CMK (cell line): ENCODE measurements around the gene LCN15.
"Not testable (repeated sequence)": the region's sequence is repeated elsewhere in the genome, so short reads cannot be mapped to it uniquely, and the experiment has no call there.

Source experiments
- DNase-seq: peaks from one replicate; pipeline ENCODE4 v3.0.0-alpha.2; 2010; ENCODE audit warnings: low read depth

The LCN15 gene

DNA sequence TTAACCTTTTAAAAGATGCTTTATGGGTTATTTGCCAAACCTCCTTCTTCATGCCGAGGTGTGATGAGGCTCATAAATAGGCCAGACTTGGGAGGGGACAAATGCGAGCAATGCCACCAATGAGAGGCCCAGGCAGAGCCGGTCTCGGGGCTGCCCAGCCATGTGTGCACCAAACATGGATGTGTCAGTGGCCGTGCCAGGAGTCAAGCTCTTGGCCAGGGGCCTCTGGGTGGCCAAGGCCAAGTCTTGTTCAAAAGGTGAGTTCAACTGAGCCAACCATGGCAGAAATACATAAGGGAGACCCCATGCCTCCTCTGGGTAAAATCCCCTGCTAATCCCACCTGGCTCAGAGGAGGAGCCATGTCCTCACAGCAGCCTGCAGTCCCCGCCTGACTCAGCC is 10.9 kb upstream of the LCN15 start:
- DNase-seq = no peak

GRCh38 chr9:136774416-136775045 is 10.2 kb upstream of the LCN15 start:
- no peak for DNase-seq

GRCh38 chr9:136773386-136774044 is 9.2 kb upstream of the LCN15 start:
- peak; percentile 70 for DNase-seq

GRCh38 chr9:136771907-136772415 is 7.6 kb upstream of the LCN15 start:
- no peak for DNase-seq

- no peak for DNase-seq
Measured at GRCh38 chr9:136769710-136770191, 5.4 kb upstream of the LCN15 start.

GRCh38 chr9:136766410-136767120 is 2.2 kb upstream of the LCN15 start:
- not testable (repeated sequence) for DNase-seq

DNA sequence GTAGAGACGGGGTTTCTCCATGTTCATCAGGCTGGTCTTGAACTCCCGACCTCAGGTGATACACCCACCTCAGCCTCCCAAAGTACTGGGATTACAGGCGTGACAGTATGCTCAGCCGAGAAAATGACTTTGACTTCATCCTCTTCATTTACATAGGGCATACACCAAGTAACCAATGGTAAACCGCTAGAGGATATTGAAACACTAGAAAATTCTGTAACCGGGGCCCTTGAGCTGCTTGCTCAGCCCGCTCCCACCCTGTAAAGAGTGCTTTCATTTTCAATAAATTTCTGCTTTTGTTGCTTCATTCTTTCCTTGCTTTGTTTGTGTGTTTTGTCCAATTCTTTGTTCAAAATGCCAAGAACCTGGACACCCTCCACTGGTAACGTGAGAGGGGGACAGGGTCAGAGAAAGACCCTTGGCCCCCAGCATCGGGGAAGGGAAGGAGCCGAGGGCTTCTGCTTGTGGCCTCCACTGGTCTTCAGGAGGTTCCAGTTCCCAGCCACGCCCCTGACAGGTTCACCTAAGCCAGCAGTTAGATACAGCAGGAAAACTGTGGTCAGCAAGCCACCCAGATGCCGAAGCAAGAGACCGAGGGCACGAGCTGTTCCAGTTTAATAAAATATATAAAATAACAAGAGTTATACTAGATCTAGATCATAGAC is 1.6 kb upstream of the LCN15 start:
- not testable (repeated sequence) for DNase-seq

- DNase-seq = no peak
Measured at GRCh38 chr9:136765041-136765440, 723 bp upstream of the LCN15 start.

DNA sequence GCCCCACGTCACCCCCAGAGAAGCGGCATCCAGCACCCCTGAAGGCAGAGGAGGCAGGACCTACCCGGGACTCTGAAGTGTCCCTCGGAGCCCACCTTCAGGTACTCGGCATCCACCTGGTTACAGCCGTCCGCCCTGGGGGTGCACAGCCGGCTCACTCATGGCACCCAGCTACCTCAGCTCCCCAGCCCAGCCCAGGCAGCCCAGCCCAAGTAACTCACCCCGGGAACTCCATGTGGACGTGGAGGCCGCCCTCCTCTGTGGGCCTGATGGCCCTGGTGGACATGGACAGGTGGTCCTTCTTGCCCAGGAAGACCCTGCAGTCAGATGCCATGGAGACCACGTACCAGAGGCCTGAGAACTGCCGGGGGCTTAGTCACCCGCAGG is 676 bp downstream of the LCN15 start:
- DNase-seq = no peak

DNA sequence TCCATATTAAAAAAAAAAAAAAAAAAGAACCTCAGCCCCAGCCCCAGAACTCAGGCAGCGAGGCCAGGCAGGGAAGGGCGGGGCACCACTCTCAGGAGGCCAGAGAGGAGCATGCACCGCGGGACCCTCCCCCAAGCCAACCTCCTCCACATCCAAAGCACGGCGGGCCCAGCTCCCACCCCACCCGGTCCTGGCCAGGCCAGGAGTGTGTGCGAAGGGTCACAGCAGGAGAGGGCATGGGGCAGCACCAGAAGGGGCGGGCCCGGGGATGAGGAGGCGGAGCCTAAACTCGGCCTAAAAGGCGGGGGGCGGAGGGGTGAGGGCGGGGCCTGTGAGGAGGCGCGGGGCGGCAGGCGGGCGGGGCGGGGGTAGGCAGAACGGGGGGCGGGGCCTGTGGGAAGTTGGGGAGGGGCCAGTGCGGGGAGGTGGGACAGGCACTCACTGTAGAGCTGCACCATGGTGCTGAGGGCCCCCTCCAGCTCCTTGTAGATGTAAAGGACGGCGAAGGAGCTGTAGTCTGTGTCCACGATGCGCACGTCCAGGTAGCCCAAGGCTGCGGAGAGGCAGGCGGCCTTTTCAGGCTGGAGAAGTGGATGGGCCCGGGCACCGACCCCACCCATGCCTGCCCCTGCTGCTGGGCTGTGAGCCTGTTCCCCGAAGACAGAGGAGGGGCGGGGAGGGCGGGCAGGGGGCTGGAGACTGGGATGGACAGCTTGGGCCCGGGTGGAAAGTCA is 1.2 kb downstream of the LCN15 start:
- DNase-seq = peak; percentile 79

- DNase-seq = no peak
Measured at GRCh38 chr9:136762221-136762691, 2.1 kb downstream of the LCN15 start.

DNA sequence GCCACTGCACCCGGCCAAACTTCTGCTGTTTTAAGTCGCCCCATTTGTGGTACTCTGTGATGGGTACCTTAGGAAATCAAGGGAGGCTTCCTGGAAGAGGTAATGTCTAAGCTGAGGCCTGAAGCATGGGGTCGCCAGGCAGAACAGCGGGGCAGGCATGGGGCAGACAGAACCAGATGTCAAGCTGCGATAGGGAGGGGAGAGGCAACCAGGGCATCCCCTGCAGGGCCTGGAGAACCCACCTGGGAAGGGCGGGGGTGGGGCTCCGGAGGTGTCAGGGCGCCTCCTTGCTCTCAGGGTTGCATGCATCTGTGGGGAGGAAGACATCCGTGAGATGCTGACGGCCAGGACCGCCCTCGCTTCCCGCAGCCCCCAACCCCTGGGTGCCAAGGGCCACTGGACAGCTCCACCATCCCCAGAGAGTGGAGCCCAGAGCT is 2.8 kb downstream of the LCN15 start:
- no peak for DNase-seq

GRCh38 chr9:136760834-136761544 is 3.3 kb downstream of the LCN15 start:
- DNase-seq = peak; percentile 64

DNA sequence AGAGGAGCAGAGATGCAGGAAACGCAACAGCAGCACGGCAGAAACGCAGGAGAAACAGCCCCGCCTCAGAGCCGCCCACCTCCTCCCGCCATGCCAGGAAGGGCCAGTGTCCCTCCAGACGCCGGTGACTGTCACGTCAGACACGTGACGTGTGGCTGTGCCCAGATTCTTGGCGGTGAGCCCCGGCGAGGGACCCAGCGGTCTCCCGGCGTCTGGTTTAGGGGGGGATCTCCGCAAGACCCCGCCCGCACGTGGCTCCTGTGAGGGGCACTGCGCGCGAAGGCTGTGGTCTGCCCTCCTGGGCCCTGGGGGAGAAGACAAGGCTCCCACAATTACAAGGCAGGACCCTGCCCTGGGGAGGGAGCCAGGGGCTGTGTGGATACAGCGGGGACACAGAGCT is 3.9 kb downstream of the LCN15 start:
- no peak for DNase-seq

- no peak for DNase-seq
Measured at GRCh38 chr9:136759436-136760325, 4.6 kb downstream of the LCN15 start.

GRCh38 chr9:136759001-136759400 is 5.3 kb downstream of the LCN15 start:
- DNase-seq = no peak

- DNase-seq = no peak
Measured at GRCh38 chr9:136757751-136758140, 6.6 kb downstream of the LCN15 start.

DNA sequence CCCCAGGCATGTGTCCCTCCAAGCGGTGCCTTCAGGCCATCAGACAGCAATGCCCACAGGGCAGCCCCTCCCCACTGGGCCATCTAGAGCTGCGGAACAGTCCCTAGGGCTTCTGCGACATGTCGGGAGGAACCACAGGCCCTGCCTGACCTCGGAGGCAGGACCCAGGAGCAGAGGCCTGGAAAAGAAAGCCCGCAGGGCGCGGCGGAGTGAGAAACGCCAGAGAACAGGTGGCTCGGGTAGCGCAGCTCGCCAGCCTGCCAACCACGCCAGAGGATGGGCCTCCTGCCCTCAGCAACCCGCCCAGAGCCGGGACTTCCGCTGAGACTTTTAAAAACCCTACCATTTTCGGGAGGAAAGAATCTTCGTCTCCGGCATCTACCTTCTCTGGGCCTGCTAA is 7.0 kb downstream of the LCN15 start:
- DNase-seq = no peak

- no peak for DNase-seq
Measured at GRCh38 chr9:136756836-136757235, 7.5 kb downstream of the LCN15 start.

DNA sequence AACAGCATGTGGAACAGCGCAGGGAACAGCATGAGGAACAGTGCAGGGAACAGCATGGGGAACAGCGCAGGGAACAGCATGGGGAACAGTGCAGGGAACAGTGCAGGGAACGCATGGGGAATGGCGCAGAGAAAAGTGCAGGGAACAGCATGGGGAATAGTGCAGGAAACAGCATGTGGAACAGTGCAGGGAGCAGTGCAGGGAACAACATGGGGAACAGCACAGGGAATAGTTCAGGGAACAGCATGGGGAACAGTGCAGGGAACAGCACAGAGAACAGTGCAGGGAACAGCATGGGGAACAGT is 8.2 kb downstream of the LCN15 start:
- no peak for DNase-seq
